ENCODE measurements around the gene BOC. TPM values are rescaled to one million over a fixed set of nuclear protein-coding genes. Genes with fewer than 3 reads are reported as not detected.

The BOC gene
- total RNA-seq, 1 experiment from 2014 or later = 3.5 TPM

GRCh38 chr3:113293348-113293747 lies 82.0 kb downstream of the BOC start:
- Histone ChIP-seq H4K8ac (replicated peaks; ENCODE audit: insufficient read length, low read depth, low read length) (no peak overlapping the region), H2AFZ (ENCODE audit: low read length) (no peak overlapping the region), H3T11ph (ENCODE audit: low read length) (no peak overlapping the region), H3K79me1 (ENCODE audit: insufficient read depth, low read depth, low read length, poor library complexity, severe bottlenecking) (no peaks in the 10 kb centered on the region), H2BK5ac (ENCODE audit: insufficient read length, low read length) (no peak overlapping the region), H2BK15ac (ENCODE audit: low read depth, low read length) (no peak overlapping the region), H4K5ac (ENCODE audit: insufficient read length, low read depth, low read length) (no peak overlapping the region), H3K9me3 (ENCODE audit: control insufficient read depth, low read depth, low read length) (no peaks in the 10 kb centered on the region), H3K79me2 (ENCODE audit: insufficient read depth, low read length) (no peaks in the 10 kb centered on the region), H3K18ac (ENCODE audit: insufficient read length, low read depth, low read length) (no peak overlapping the region), H2BK20ac (ENCODE audit: low read depth, low read length, poor library complexity, severe bottlenecking) (no peak overlapping the region), H3K23me2 (ENCODE audit: insufficient read length, low read depth, low read length, poor library complexity, severe bottlenecking) (no peaks in the 10 kb centered on the region), H3K14ac (ENCODE audit: insufficient read depth, low read length) (no peak overlapping the region), H3K27ac (ENCODE audit: insufficient read length, low read depth, low read length) (no peak overlapping the region), H3K4ac (ENCODE audit: low read depth, low read length) (no peak overlapping the region), H3K4me1 (ENCODE audit: insufficient read depth, low read length) (peaks cover 5% of the 10 kb centered on the region; the same call in 1 of the 2 replicates), H4K20me1 (ENCODE audit: control insufficient read depth, insufficient read depth, insufficient read length) (no peaks in the 10 kb centered on the region), H3K4me2 (ENCODE audit: insufficient read depth, insufficient read length, low read length) (no peak overlapping the region), H2AK5ac (ENCODE audit: insufficient read length, low read length) (no peak overlapping the region), H3K23ac (ENCODE audit: insufficient read length, low read depth, low read length) (no peak overlapping the region), H3K9ac (ENCODE audit: extremely low read depth, insufficient read length, low read length) (no peak overlapping the region), H2BK120ac (ENCODE audit: low read depth, low read length, poor library complexity, severe bottlenecking) (no peak overlapping the region), H3K27me3 (ENCODE audit: insufficient read depth, low read length) (no peaks in the 10 kb centered on the region), H3K56ac (ENCODE audit: insufficient read length, low read depth, low read length) (no peak overlapping the region), H2BK12ac (ENCODE audit: insufficient read length, low read depth, low read length) (no peak overlapping the region), H4K91ac (ENCODE audit: insufficient read length, low read depth, low read length) (no peak overlapping the region)
- Mint-ChIP-seq H3K27me3 (ENCODE audit: low read depth) (no peaks in the 10 kb centered on the region), H3K4me1 (peaks cover 13 to 18% of the 10 kb centered on the region in 2 experiments), H3K27ac (no peak overlapping the region), H3K36me3 (ENCODE audit: insufficient read depth in 1 of 3, low read depth in 3 of 3) (no peaks in the 10 kb centered on the region; a peak in 1 of 7 replicates), H3K4me3 (no peak overlapping the region), H3K9me3 (no peaks in the 10 kb centered on the region)
- TF ChIP-seq, protein P1, sequence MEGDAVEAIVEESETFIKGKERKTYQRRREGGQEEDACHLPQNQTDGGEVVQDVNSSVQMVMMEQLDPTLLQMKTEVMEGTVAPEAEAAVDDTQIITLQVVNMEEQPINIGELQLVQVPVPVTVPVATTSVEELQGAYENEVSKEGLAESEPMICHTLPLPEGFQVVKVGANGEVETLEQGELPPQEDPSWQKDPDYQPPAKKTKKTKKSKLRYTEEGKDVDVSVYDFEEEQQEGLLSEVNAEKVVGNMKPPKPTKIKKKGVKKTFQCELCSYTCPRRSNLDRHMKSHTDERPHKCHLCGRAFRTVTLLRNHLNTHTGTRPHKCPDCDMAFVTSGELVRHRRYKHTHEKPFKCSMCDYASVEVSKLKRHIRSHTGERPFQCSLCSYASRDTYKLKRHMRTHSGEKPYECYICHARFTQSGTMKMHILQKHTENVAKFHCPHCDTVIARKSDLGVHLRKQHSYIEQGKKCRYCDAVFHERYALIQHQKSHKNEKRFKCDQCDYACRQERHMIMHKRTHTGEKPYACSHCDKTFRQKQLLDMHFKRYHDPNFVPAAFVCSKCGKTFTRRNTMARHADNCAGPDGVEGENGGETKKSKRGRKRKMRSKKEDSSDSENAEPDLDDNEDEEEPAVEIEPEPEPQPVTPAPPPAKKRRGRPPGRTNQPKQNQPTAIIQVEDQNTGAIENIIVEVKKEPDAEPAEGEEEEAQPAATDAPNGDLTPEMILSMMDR (conservative IDR thresholded peaks at IDR 0.05) = no peak
- DNase-seq = no peak
- no CpG with 5 or more reads among the region's 1 CpG for WGBS (ENCODE audit: extremely low coverage, insufficient read length, low lambda C conversion rate)
